ENCODE measurements around the gene ALDH1L2. TPM values are rescaled to one million over a fixed set of nuclear protein-coding genes. Genes with fewer than 3 reads are reported as not detected.
A peak's percentile ranks its signal among the peaks of the same experiment; 100 is the strongest.

Gene ALDH1L2
- polyA plus RNA-seq, 2 donors = 0.10 to 0.35 TPM

DNA sequence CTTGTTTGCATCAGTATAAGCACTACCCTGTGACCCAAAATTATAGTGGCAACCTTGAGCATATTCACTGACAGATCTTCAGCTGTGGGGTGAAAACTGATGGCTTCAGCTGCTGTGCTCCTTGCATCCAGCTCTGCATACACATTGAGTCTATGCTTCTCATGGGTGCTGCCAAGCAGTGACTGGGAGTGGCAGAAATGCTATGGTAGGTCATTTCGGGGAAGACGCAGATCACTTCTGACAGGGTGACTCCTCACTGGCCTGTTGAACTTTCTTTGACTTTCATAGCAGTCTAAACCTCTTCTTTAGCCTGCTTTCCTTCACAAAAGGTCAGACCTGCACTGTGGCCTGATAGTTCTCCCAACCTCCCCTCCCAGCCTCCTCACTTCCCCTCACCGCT lies 5.6 kb upstream of the ALDH1L2 start:
- 91 to 96% methylated on average over 3 of the region's 3 CpGs for WGBS, 2 donors
- Histone ChIP-seq H3K4me1 (ENCODE audit: control insufficient read depth in 2 of 2, insufficient read depth in 2 of 2, low read length in 1 of 2) (no peaks in the 10 kb centered on the region), H3K36me3 (ENCODE audit: control insufficient read depth in 2 of 2, insufficient read depth in 2 of 2, low read length in 1 of 2) (no peaks in the 10 kb centered on the region), H3K27me3 (ENCODE audit: control insufficient read depth in 1 of 2, insufficient read depth in 2 of 2, low read length in 2 of 2) (no peaks in the 10 kb centered on the region), H3K9me3 (ENCODE audit: control insufficient read depth in 2 of 2, insufficient read depth in 1 of 2, low read depth in 1 of 2, low read length in 1 of 2) (peaks cover 0 to under 1% of the 10 kb centered on the region in 2 donors), H3K27ac (ENCODE audit: low read depth in 2 of 2, low read length in 1 of 2) (no peak overlapping the region), H3K4me3 (ENCODE audit: low read depth in 1 of 2, low read length in 2 of 2) (no peak overlapping the region)

- Histone ChIP-seq H3K36me3 (ENCODE audit: control insufficient read depth in 2 of 2, insufficient read depth in 2 of 2, low read length in 1 of 2) (no peaks in the 10 kb centered on the region), H3K27ac (ENCODE audit: low read depth in 2 of 2, low read length in 1 of 2) (no peak overlapping the region), H3K4me3 (ENCODE audit: low read depth in 1 of 2, low read length in 2 of 2) (no peak overlapping the region), H3K27me3 (ENCODE audit: control insufficient read depth in 1 of 2, insufficient read depth in 2 of 2, low read length in 2 of 2) (no peaks in the 10 kb centered on the region), H3K4me1 (ENCODE audit: control insufficient read depth in 2 of 2, insufficient read depth in 2 of 2, low read length in 1 of 2) (peaks cover 0 to 5% of the 10 kb centered on the region in 2 donors), H3K9me3 (ENCODE audit: control insufficient read depth in 2 of 2, insufficient read depth in 1 of 2, low read depth in 1 of 2, low read length in 1 of 2) (no peaks in the 10 kb centered on the region)
- 75 to 80% methylated on average over 6 of the region's 6 CpGs for WGBS, 2 donors
These were observed 1.2 kb upstream of the ALDH1L2 start for GRCh38 chr12:105085501-105085900.

DNA sequence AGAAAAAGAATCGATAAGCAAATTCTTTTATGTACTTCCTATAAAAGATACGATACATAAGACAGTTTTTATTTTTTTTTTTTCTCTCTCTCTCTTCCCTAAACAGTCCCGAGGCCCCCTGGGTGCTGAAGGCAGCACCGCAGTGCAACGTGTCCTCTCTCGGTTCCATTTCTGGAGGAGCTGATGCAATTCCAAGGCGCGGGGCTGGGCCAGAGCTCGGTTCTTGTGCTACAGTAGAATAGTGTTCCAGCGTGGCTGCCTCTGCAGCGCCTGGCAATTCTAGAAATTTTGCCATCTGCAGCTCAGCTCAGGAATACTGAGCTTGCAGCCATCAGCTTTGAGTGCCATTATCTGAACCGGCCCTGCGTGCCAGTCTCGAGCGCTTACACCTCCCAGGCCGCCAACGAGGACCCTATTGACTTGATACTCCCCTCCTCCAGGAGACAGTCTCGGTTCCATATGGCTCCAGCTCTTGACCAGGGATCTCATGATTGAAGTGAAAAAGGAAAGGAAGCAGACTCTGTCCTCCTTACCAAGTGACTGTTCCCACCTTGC lies 630 bp downstream of the ALDH1L2 start:
- H3K4me1 ChIP-seq (ENCODE audit: control insufficient read depth in 2 of 2, insufficient read depth in 2 of 2, low read length in 1 of 2) = peaks cover 0 to 5% of the 10 kb centered on the region in 2 donors
- no peak overlapping the region for H3K27ac ChIP-seq (ENCODE audit: low read depth in 2 of 2, low read length in 1 of 2)
- no peaks in the 10 kb centered on the region for H3K27me3 ChIP-seq (ENCODE audit: control insufficient read depth in 1 of 2, insufficient read depth in 2 of 2, low read length in 2 of 2)
- H3K36me3 ChIP-seq (ENCODE audit: control insufficient read depth in 2 of 2, insufficient read depth in 2 of 2, low read length in 1 of 2) = no peaks in the 10 kb centered on the region
- peak overlapping the region; percentile 31 to 46 for H3K4me3 ChIP-seq (ENCODE audit: low read depth in 1 of 2, low read length in 2 of 2)
- WGBS, 2 donors = 12 to 16% methylated on average over 18 of the region's 18 CpGs
- H3K9me3 ChIP-seq (ENCODE audit: control insufficient read depth in 2 of 2, insufficient read depth in 1 of 2, low read depth in 1 of 2, low read length in 1 of 2) = no peaks in the 10 kb centered on the region

DNA sequence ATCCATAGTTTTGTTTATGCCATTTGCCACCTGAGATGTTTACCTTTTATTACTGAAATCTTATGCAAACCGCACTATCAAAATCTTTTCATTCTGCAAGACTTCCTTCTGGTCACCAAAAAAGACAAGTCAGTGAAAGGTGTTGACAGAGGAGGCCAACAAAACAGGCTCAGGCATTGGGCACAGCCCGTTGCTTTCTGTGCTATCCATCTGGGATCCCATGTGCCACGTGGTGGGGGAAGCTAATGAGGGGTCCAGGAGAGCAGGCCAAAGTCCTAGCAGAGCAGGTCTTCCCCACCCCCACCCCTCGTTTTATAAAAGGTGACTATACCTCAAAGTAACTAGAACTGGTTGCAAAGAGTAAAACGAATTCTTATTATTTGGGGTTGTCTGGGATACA lies 1.2 kb downstream of the ALDH1L2 start:
- Histone ChIP-seq H3K4me3 (ENCODE audit: low read depth in 1 of 2, low read length in 2 of 2) (no peak overlapping the region), H3K27ac (ENCODE audit: low read depth in 2 of 2, low read length in 1 of 2) (no peak overlapping the region)
- 52 to 55% methylated on average over 5 of the region's 5 CpGs for WGBS, 2 donors

GRCh38 chr12:105078712-105079570 lies 5.3 kb downstream of the ALDH1L2 start:
- Histone ChIP-seq H3K27ac (ENCODE audit: low read depth in 2 of 2, low read length in 1 of 2) (no peak overlapping the region), H3K4me1 (ENCODE audit: control insufficient read depth in 2 of 2, insufficient read depth in 2 of 2, low read length in 1 of 2) (peaks cover 0 to 3% of the 10 kb centered on the region in 2 donors)
- WGBS, 2 donors = 81% methylated on average over 11 of the region's 11 CpGs

More for the DNA sequence above, 1.2 kb downstream of the ALDH1L2 start:
- Histone ChIP-seq H3K27me3 (ENCODE audit: control insufficient read depth in 1 of 2, insufficient read depth in 2 of 2, low read length in 2 of 2) (no peaks in the 10 kb centered on the region), H3K36me3 (ENCODE audit: control insufficient read depth in 2 of 2, insufficient read depth in 2 of 2, low read length in 1 of 2) (no peaks in the 10 kb centered on the region), H3K4me1 (ENCODE audit: control insufficient read depth in 2 of 2, insufficient read depth in 2 of 2, low read length in 1 of 2) (peaks cover 0 to 5% of the 10 kb centered on the region in 2 donors), H3K9me3 (ENCODE audit: control insufficient read depth in 2 of 2, insufficient read depth in 1 of 2, low read depth in 1 of 2, low read length in 1 of 2) (no peaks in the 10 kb centered on the region)

GRCh38 chr12:105077435-105077834 lies 6.8 kb downstream of the ALDH1L2 start:
- no peak overlapping the region for H3K27ac ChIP-seq (ENCODE audit: low read depth in 2 of 2, low read length in 1 of 2)
- no peaks in the 10 kb centered on the region for H3K36me3 ChIP-seq (ENCODE audit: control insufficient read depth in 2 of 2, insufficient read depth in 2 of 2, low read length in 1 of 2)
- H3K27me3 ChIP-seq (ENCODE audit: control insufficient read depth in 1 of 2, insufficient read depth in 2 of 2, low read length in 2 of 2) = no peaks in the 10 kb centered on the region
- no peaks in the 10 kb centered on the region for H3K9me3 ChIP-seq (ENCODE audit: control insufficient read depth in 2 of 2, insufficient read depth in 1 of 2, low read depth in 1 of 2, low read length in 1 of 2)
- WGBS, 2 donors = 59 to 69% methylated on average over 7 of the region's 7 CpGs
- H3K4me1 ChIP-seq (ENCODE audit: control insufficient read depth in 2 of 2, insufficient read depth in 2 of 2, low read length in 1 of 2) = no peaks in the 10 kb centered on the region
- H3K4me3 ChIP-seq (ENCODE audit: low read depth in 1 of 2, low read length in 2 of 2) = no peak overlapping the region

More at GRCh38 chr12:105078712-105079570, 5.3 kb downstream of the ALDH1L2 start:
- no peaks in the 10 kb centered on the region for H3K9me3 ChIP-seq (ENCODE audit: control insufficient read depth in 2 of 2, insufficient read depth in 1 of 2, low read depth in 1 of 2, low read length in 1 of 2)
- no peaks in the 10 kb centered on the region for H3K36me3 ChIP-seq (ENCODE audit: control insufficient read depth in 2 of 2, insufficient read depth in 2 of 2, low read length in 1 of 2)
- no peak overlapping the region for H3K4me3 ChIP-seq (ENCODE audit: low read depth in 1 of 2, low read length in 2 of 2)
- H3K27me3 ChIP-seq (ENCODE audit: control insufficient read depth in 1 of 2, insufficient read depth in 2 of 2, low read length in 2 of 2) = no peaks in the 10 kb centered on the region

DNA sequence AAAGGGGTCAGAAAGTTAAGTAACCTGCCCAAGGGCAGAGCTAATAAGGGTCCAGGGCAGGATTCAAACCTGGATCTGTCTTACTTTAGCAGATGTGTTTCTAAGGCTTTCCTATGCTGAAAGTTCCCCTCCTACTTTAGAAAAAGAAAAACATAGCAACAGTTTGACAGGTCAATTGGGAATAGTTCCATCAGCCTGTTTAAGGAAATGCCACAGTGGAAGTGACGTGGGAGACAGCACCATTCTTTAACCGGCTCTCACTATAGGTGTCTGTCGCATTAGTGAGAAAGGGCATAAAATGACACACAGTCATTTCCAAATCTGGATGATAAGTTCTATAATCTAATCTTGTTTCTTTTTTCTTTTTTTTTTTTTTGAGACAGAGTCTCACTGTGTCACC lies 7.3 kb downstream of the ALDH1L2 start:
- H3K4me1 ChIP-seq (ENCODE audit: control insufficient read depth in 2 of 2, insufficient read depth in 2 of 2, low read length in 1 of 2) = no peaks in the 10 kb centered on the region
- no peak overlapping the region for H3K27ac ChIP-seq (ENCODE audit: low read depth in 2 of 2, low read length in 1 of 2)
- no peaks in the 10 kb centered on the region for H3K27me3 ChIP-seq (ENCODE audit: control insufficient read depth in 1 of 2, insufficient read depth in 2 of 2, low read length in 2 of 2)
- no peak overlapping the region for H3K4me3 ChIP-seq (ENCODE audit: low read depth in 1 of 2, low read length in 2 of 2)
- H3K9me3 ChIP-seq (ENCODE audit: control insufficient read depth in 2 of 2, insufficient read depth in 1 of 2, low read depth in 1 of 2, low read length in 1 of 2) = no peaks in the 10 kb centered on the region
- 81 to 83% methylated on average over 3 of the region's 3 CpGs for WGBS, 2 donors
- H3K36me3 ChIP-seq (ENCODE audit: control insufficient read depth in 2 of 2, insufficient read depth in 2 of 2, low read length in 1 of 2) = no peaks in the 10 kb centered on the region

GRCh38 chr12:105076098-105076497 lies 8.2 kb downstream of the ALDH1L2 start:
- 81 to 89% methylated on average over 1 of the region's 1 CpG for WGBS, 2 donors

GRCh38 chr12:105072888-105073488 lies 11.3 kb downstream of the ALDH1L2 start:
- no peak overlapping the region for H3K4me3 ChIP-seq (ENCODE audit: low read depth in 1 of 2, low read length in 2 of 2)

More at GRCh38 chr12:105076098-105076497, 8.2 kb downstream of the ALDH1L2 start:
- Histone ChIP-seq H3K27me3 (ENCODE audit: control insufficient read depth in 1 of 2, insufficient read depth in 2 of 2, low read length in 2 of 2) (no peaks in the 10 kb centered on the region), H3K9me3 (ENCODE audit: control insufficient read depth in 2 of 2, insufficient read depth in 1 of 2, low read depth in 1 of 2, low read length in 1 of 2) (no peaks in the 10 kb centered on the region), H3K4me3 (ENCODE audit: low read depth in 1 of 2, low read length in 2 of 2) (no peak overlapping the region), H3K27ac (ENCODE audit: low read depth in 2 of 2, low read length in 1 of 2) (no peak overlapping the region), H3K36me3 (ENCODE audit: control insufficient read depth in 2 of 2, insufficient read depth in 2 of 2, low read length in 1 of 2) (no peaks in the 10 kb centered on the region), H3K4me1 (ENCODE audit: control insufficient read depth in 2 of 2, insufficient read depth in 2 of 2, low read length in 1 of 2) (no peaks in the 10 kb centered on the region)

More at GRCh38 chr12:105072888-105073488, 11.3 kb downstream of the ALDH1L2 start:
- Histone ChIP-seq H3K4me1 (ENCODE audit: control insufficient read depth in 2 of 2, insufficient read depth in 2 of 2, low read length in 1 of 2) (no peaks in the 10 kb centered on the region), H3K27me3 (ENCODE audit: control insufficient read depth in 1 of 2, insufficient read depth in 2 of 2, low read length in 2 of 2) (no peaks in the 10 kb centered on the region), H3K9me3 (ENCODE audit: control insufficient read depth in 2 of 2, insufficient read depth in 1 of 2, low read depth in 1 of 2, low read length in 1 of 2) (no peaks in the 10 kb centered on the region), H3K36me3 (ENCODE audit: control insufficient read depth in 2 of 2, insufficient read depth in 2 of 2, low read length in 1 of 2) (no peaks in the 10 kb centered on the region), H3K27ac (ENCODE audit: low read depth in 2 of 2, low read length in 1 of 2) (no peak overlapping the region)
- WGBS, 2 donors = 60 to 69% methylated on average over 6 of the region's 6 CpGs

Data from esophagus (tissue), 2 donors.